CD4-positive, CD25-positive, alpha-beta regulatory T cell (primary cell): ENCODE data around the gene ZC3H15. TPM values are rescaled to one million over a fixed set of nuclear protein-coding genes. Genes with fewer than 3 reads are reported as not detected.
"Not testable (repeated sequence)": the region's sequence is repeated elsewhere in the genome, so short reads cannot be mapped to it uniquely, and the experiment has no call there.

Experiments used
- ATAC-seq, 2 donors: fragments of 150-1000 bp; cut with Tn5 transposase; one replicate each; pipeline ENCODE4 v1.10.0; 2021; ENCODE audit warnings: low read depth in 2 of 2, moderate number of reproducible peaks in 2 of 2, moderate library complexity in 1 of 2
- DNase-seq, 3 donors: peaks; one replicate each; pipeline versions ENCODE4 v3.0.0 to v3.0.0-alpha.2; 2012 to 2022; ENCODE audit warnings: mixed read lengths in 1 of 3
- H3K27ac ChIP-seq: one replicate; pipeline ENCODE4 v1.7.0; 2013; ENCODE audit warnings: mild to moderate bottlenecking, low read length; ENCODE audit not compliant: insufficient read depth, poor library complexity, severe bottlenecking
- H3K27me3 ChIP-seq: one replicate; pipeline ENCODE4 v1.7.0; 2013; ENCODE audit warnings: low read length; ENCODE audit not compliant: control insufficient read depth, insufficient read depth
- H3K36me3 ChIP-seq: one replicate; pipeline ENCODE4 v1.7.0; 2013; ENCODE audit warnings: mild to moderate bottlenecking, low read length, moderate library complexity; ENCODE audit not compliant: control insufficient read depth, insufficient read depth
- H3K4me1 ChIP-seq: 2 replicates; pipeline ENCODE4 v1.7.0; 2013; ENCODE audit warnings: mild to moderate bottlenecking, low read length; ENCODE audit not compliant: insufficient read depth, control insufficient read depth, poor library complexity, severe bottlenecking
- H3K4me3 ChIP-seq: one replicate; pipeline ENCODE4 v1.7.0; 2013; ENCODE audit warnings: low read depth, mild to moderate bottlenecking, low read length, moderate library complexity
- H3K9me3 ChIP-seq, 2 experiments: 1 replicate in 1 of 2; 2 replicates in 1 of 2; pipeline ENCODE4 v1.7.0; 2013; ENCODE audit warnings: low read length in 2 of 2, mild to moderate bottlenecking in 1 of 2, moderate library complexity in 1 of 2; ENCODE audit not compliant: control insufficient read depth in 2 of 2
- H3K27ac Mint-ChIP-seq, 3 donors: one replicate each; pipeline ENCODE4 v1.8.0; 2020 to 2022; ENCODE audit warnings: mild to moderate bottlenecking in 3 of 3, mixed read lengths in 3 of 3, moderate library complexity in 2 of 3
- H3K27me3 Mint-ChIP-seq: one replicate; pipeline ENCODE4 v1.8.0; 2022; ENCODE audit warnings: mild to moderate bottlenecking, mixed read lengths
- H3K36me3 Mint-ChIP-seq: one replicate; pipeline ENCODE4 v1.8.0; 2020; ENCODE audit warnings: mixed read lengths
- H3K4me1 Mint-ChIP-seq, 4 donors: one replicate each; pipeline ENCODE4 v1.8.0; 2020 to 2022; ENCODE audit warnings: mixed read lengths in 4 of 4, mild to moderate bottlenecking in 1 of 4
- H3K4me3 Mint-ChIP-seq, 4 donors: one replicate each; pipeline ENCODE4 v1.8.0; 2020 to 2022; ENCODE audit warnings: mild to moderate bottlenecking in 4 of 4, mixed read lengths in 4 of 4, moderate library complexity in 3 of 4
- H3K9me3 Mint-ChIP-seq, 7 donors: one replicate each; pipeline ENCODE4 v1.8.0; 2020 to 2022; ENCODE audit warnings: mixed read lengths in 7 of 7, mild to moderate bottlenecking in 3 of 7, moderate library complexity in 2 of 7
- polyA plus RNA-seq, 4 donors: library from polyadenylated mRNA; unstranded; fragments of 300-500 nt; fragmentation: Illumina TruSeq; gene quantifications; one replicate each; pipeline ENCODE4 v1.2.3, GENCODE V29; 2021
- total RNA-seq: library from RNA; stranded (reverse); gene quantifications from one replicate; pipeline ENCODE4 v1.2.3, GENCODE V29; 2022

ZC3H15 gene
- 92.5 TPM for total RNA-seq
- polyA plus RNA-seq: 10 to 100 TPM; 60.4 to 86.2 (median 66.1) TPM

- no peaks in the 10 kb centered on the region for H3K27me3 ChIP-seq
- DNase-seq (peak; percentile 95 to 98 (median 96)), ATAC-seq (peak; percentile 96)
- Mint-ChIP-seq H3K27ac (peak within 1 kb of the TSS; percentile 99 to 100 (median 100)), H3K4me1 (peaks cover 42 to 70% (median 60%) of the 10 kb centered on the region in 4 donors), H3K36me3 (no peaks in the 10 kb centered on the region), H3K27me3 (no peaks in the 10 kb centered on the region), H3K9me3 (no peaks in the 10 kb centered on the region), H3K4me3 (peak within 1 kb of the TSS; percentile 97 to 99 (median 98))
- peak within 1 kb of the TSS; percentile 97 for H3K4me3 ChIP-seq
- no peaks in the 10 kb centered on the region for H3K9me3 ChIP-seq
- H3K4me1 ChIP-seq: peaks cover 47% of the 10 kb centered on the region
- H3K27ac ChIP-seq: peak within 1 kb of the TSS; percentile 94
- H3K36me3 ChIP-seq: no peaks in the 10 kb centered on the region
These were observed at the start of gene ZC3H15 for GRCh38 chr2:186485871-186486650. Gene ZC3H15 (plus strand): TSS chr2:186486260. CDS start chr2:186486383, 123 bp downstream.

GRCh38 chr2:186437719-186438118, 48.3 kb upstream of the ZC3H15 start:
- Histone ChIP-seq H3K27ac (no peak overlapping the region), H3K36me3 (no peaks in the 10 kb centered on the region), H3K4me1 (no peaks in the 10 kb centered on the region), H3K9me3 (peaks cover 0 to 4% of the 10 kb centered on the region in 2 experiments), H3K4me3 (no peak overlapping the region), H3K27me3 (no peaks in the 10 kb centered on the region)
- DNase-seq (no peak), ATAC-seq (no peak)
- H3K27ac Mint-ChIP-seq: no peak overlapping the region
- H3K9me3 Mint-ChIP-seq: peaks cover 0 to 21% (median 6%) of the 10 kb centered on the region in 7 donors
- no peak overlapping the region for H3K4me3 Mint-ChIP-seq
- H3K4me1 Mint-ChIP-seq: peaks cover 0 to 4% (median 0%) of the 10 kb centered on the region in 4 donors
- H3K36me3 Mint-ChIP-seq: peaks cover 42% of the 10 kb centered on the region
- no peaks in the 10 kb centered on the region for H3K27me3 Mint-ChIP-seq

GRCh38 chr2:186439673-186440095, 46.4 kb upstream of the ZC3H15 start:
- Mint-ChIP-seq H3K9me3 (peaks cover 0 to 21% (median 6%) of the 10 kb centered on the region in 7 donors), H3K36me3 (peaks cover 32% of the 10 kb centered on the region)
- H3K9me3 ChIP-seq, H3K4me3 Mint-ChIP-seq, H3K27ac ChIP-seq, H3K27me3 Mint-ChIP-seq, DNase-seq, H3K4me1 ChIP-seq, H3K27me3 ChIP-seq, H3K4me3 ChIP-seq, H3K4me1 Mint-ChIP-seq, H3K27ac Mint-ChIP-seq, ATAC-seq, H3K36me3 ChIP-seq: not testable (repeated sequence)

- ATAC-seq: no peak
- Histone ChIP-seq H3K36me3 (no peaks in the 10 kb centered on the region), H3K27me3 (no peaks in the 10 kb centered on the region), H3K9me3 (peaks cover 0 to 4% of the 10 kb centered on the region in 2 experiments), H3K4me3 (no peak overlapping the region), H3K27ac (no peak overlapping the region), H3K4me1 (no peaks in the 10 kb centered on the region)
- Mint-ChIP-seq H3K4me1 (peaks cover 0 to 4% (median 0%) of the 10 kb centered on the region in 4 donors), H3K36me3 (peaks cover 29% of the 10 kb centered on the region), H3K9me3 (peaks cover 0 to 21% (median 6%) of the 10 kb centered on the region in 7 donors), H3K27me3 (no peaks in the 10 kb centered on the region), H3K4me3 (no peak overlapping the region), H3K27ac (no peak overlapping the region)
- no peak for DNase-seq
These were observed 45.6 kb upstream of the ZC3H15 start for GRCh38 chr2:186440506-186440905.

GRCh38 chr2:186442885-186443284, 43.2 kb upstream of the ZC3H15 start:
- Mint-ChIP-seq H3K36me3 (peaks cover 20% of the 10 kb centered on the region), H3K9me3 (peaks cover 0 to 16% (median 6%) of the 10 kb centered on the region in 7 donors), H3K27ac (no peak overlapping the region), H3K27me3 (no peaks in the 10 kb centered on the region), H3K4me3 (no peak overlapping the region), H3K4me1 (peaks cover 0 to 4% (median 0%) of the 10 kb centered on the region in 4 donors)
- Histone ChIP-seq H3K36me3 (no peaks in the 10 kb centered on the region), H3K9me3 (peaks cover 0 to 4% of the 10 kb centered on the region in 2 experiments), H3K27ac (no peak overlapping the region), H3K4me3 (no peak overlapping the region), H3K4me1 (no peaks in the 10 kb centered on the region), H3K27me3 (no peaks in the 10 kb centered on the region)
- DNase-seq (no peak), ATAC-seq (no peak)

- Mint-ChIP-seq H3K4me1 (peaks cover 0 to 3% (median 0%) of the 10 kb centered on the region in 4 donors), H3K9me3 (peaks cover 0 to 8% (median 4%) of the 10 kb centered on the region in 7 donors), H3K27me3 (no peaks in the 10 kb centered on the region), H3K4me3 (no peak overlapping the region), H3K36me3 (peaks cover 10% of the 10 kb centered on the region), H3K27ac (no peak overlapping the region)
- no peak for DNase-seq
- Histone ChIP-seq H3K4me1 (no peaks in the 10 kb centered on the region), H3K27ac (no peak overlapping the region), H3K36me3 (no peaks in the 10 kb centered on the region), H3K4me3 (no peak overlapping the region), H3K27me3 (no peaks in the 10 kb centered on the region), H3K9me3 (peaks cover 0 to under 1% of the 10 kb centered on the region in 2 experiments)
- no peak for ATAC-seq
These were observed 42.2 kb upstream of the ZC3H15 start for GRCh38 chr2:186443851-186444250.

GRCh38 chr2:186445506-186445905, 40.6 kb upstream of the ZC3H15 start:
- Mint-ChIP-seq H3K36me3 (peaks cover under 1% of the 10 kb centered on the region), H3K27ac (no peak overlapping the region), H3K27me3 (no peaks in the 10 kb centered on the region), H3K4me3 (no peak overlapping the region), H3K9me3 (peaks cover 0 to 3% (median 0%) of the 10 kb centered on the region in 7 donors), H3K4me1 (peaks cover 0 to 2% (median 0%) of the 10 kb centered on the region in 4 donors)
- H3K4me1 ChIP-seq: no peaks in the 10 kb centered on the region
- ATAC-seq (no peak), DNase-seq (no peak)
- no peak overlapping the region for H3K4me3 ChIP-seq
- no peaks in the 10 kb centered on the region for H3K27me3 ChIP-seq
- no peaks in the 10 kb centered on the region for H3K36me3 ChIP-seq
- no peak overlapping the region for H3K27ac ChIP-seq
- no peaks in the 10 kb centered on the region for H3K9me3 ChIP-seq
